ENCODE measurements around the gene SYT5. TPM values are rescaled to one million over a fixed set of nuclear protein-coding genes. Genes with fewer than 3 reads are reported as not detected.

The SYT5 gene
- total RNA-seq = under 1 TPM in 1 of 9 donors, not detected in 8; 0.15 TPM
- polyA plus RNA-seq = not detected
- long read RNA-seq, donor 1 = 0 reads
- long read RNA-seq, donor 2 = 0 reads
- long read RNA-seq, donor 3 = 0 reads

DNA sequence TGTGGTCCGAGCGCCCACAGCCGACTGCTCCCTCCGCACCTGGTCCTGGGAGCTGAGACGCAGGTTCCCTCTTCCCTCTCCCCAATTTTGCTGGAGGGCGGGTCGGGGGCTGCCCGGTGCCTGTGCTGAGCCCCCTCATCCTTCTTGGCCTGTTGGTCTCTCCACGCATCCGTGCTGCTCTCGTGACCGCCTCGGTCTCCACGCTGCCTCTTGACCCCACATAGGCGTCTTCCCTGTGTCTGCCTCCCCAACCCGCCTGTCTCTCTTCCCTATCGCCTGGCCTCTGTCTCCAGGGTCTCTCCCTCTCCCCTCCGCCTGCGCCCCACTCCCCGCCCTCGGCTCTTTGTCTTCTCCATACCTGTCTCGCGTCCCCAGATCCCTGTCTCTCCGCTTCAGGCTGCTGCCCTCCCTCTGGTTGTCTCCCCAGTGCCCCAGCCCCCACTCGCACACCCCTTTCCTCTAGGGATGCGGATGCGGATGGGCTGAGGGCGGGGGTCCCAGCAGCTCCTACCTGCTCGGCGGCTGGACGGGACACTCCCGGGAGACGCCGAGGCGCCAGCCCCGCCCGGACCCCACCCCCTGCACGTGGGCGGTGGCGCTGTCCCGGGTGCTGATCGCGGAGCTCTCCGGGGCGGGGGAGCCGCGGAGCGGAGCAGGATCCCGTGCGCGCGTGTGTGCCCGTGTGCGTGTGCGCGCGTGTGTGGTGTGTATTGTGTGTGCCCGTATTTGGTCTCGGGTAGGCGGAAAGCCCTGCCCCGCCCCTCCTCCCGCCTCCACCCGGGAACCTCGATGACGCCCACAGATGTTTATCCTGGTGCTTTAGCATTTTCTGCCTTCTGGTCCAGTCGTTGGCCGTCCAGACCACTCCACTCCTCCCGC lies at the start of gene SYT5:
TSS of gene SYT5 (minus strand) at position 684 of the 879 bp plus-strand sequence. CDS start 1,248 bp downstream, outside the sequence.
- H3K27me3 ChIP-seq = peaks cover 29 to 90% (median 65%) of the 10 kb centered on the region in 9 donors
- peaks cover 0 to 21% (median 13%) of the 10 kb centered on the region in 12 donors for H3K4me1 ChIP-seq
- H3K36me3 ChIP-seq = no peaks in the 10 kb centered on the region
- ATAC-seq (peak; percentile 72 to 93 (median 87)), DNase-seq (peak in 3 of 5 donors; percentile 36 to 73 (median 43))
- intact Hi-C loops (cut with DNase I) = no loop called here
- H3K4me3 ChIP-seq = peak within 1 kb of the TSS in 10 of 12 donors; percentile 1 to 53 (median 38)
- H3K27ac ChIP-seq = no peak within 1 kb of the TSS
- 1 to 2% (median 2%) methylated on average over 47 to 68 of the region's 68 CpGs for WGBS, 4 donors
- H3K9me3 ChIP-seq = no peaks in the 10 kb centered on the region
- no peak for TF ChIP-seq POLR2A (IDR thresholded peaks at IDR 0.05)
- TF ChIP-seq, protein P1, sequence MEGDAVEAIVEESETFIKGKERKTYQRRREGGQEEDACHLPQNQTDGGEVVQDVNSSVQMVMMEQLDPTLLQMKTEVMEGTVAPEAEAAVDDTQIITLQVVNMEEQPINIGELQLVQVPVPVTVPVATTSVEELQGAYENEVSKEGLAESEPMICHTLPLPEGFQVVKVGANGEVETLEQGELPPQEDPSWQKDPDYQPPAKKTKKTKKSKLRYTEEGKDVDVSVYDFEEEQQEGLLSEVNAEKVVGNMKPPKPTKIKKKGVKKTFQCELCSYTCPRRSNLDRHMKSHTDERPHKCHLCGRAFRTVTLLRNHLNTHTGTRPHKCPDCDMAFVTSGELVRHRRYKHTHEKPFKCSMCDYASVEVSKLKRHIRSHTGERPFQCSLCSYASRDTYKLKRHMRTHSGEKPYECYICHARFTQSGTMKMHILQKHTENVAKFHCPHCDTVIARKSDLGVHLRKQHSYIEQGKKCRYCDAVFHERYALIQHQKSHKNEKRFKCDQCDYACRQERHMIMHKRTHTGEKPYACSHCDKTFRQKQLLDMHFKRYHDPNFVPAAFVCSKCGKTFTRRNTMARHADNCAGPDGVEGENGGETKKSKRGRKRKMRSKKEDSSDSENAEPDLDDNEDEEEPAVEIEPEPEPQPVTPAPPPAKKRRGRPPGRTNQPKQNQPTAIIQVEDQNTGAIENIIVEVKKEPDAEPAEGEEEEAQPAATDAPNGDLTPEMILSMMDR (IDR thresholded peaks at IDR 0.05) = no peak

GRCh38 chr19:55229789-55230182 lies 49.7 kb upstream of the SYT5 start:
- intact Hi-C loops (cut with DNase I) = no loop called here
- Histone ChIP-seq H3K4me1 (peaks cover 0 to 24% (median 8%) of the 10 kb centered on the region in 12 donors), H3K36me3 (peaks cover 4 to 85% (median 62%) of the 10 kb centered on the region in 9 donors), H3K27me3 (no peaks in the 10 kb centered on the region), H3K9me3 (no peaks in the 10 kb centered on the region), H3K27ac (no peak overlapping the region), H3K4me3 (no peak overlapping the region)
- WGBS, 4 donors = 78 to 92% (median 89%) methylated on average over 15 to 17 of the region's 17 CpGs
- peak in 1 of 5 donors; percentile 14 for DNase-seq
- ATAC-seq = no peak
- TF ChIP-seq, protein P1 (IDR thresholded peaks at IDR 0.05) = no peak
- no peak for TF ChIP-seq POLR2A (IDR thresholded peaks at IDR 0.05)

GRCh38 chr19:55229145-55229788 lies 49.2 kb upstream of the SYT5 start:
- WGBS, 4 donors = 91 to 96% (median 95%) methylated on average over 16 to 18 of the region's 18 CpGs
- H3K27ac ChIP-seq = peak overlapping the region in 3 of 12 donors; percentile 55 to 84 (median 65)
- TF ChIP-seq, protein P1 (IDR thresholded peaks at IDR 0.05) = no peak
- no peak for TF ChIP-seq POLR2A (IDR thresholded peaks at IDR 0.05)

More at GRCh38 chr19:55229145-55229788, 49.2 kb upstream of the SYT5 start:
- peaks cover 4 to 79% (median 56%) of the 10 kb centered on the region in 9 donors for H3K36me3 ChIP-seq
- H3K4me1 ChIP-seq = peaks cover 0 to 24% (median 8%) of the 10 kb centered on the region in 12 donors
- H3K9me3 ChIP-seq = no peaks in the 10 kb centered on the region
- intact Hi-C loops (cut with DNase I) = no loop called here
- no peak overlapping the region for H3K4me3 ChIP-seq
- H3K27me3 ChIP-seq = no peaks in the 10 kb centered on the region
- ATAC-seq (no peak), DNase-seq (peak in 1 of 5 donors; percentile 21)

All from heart left ventricle (tissue), 16 donors.